Measurements from ENCODE around the gene PTPRB. TPM values are rescaled to one million over a fixed set of nuclear protein-coding genes. Genes with fewer than 3 reads are reported as not detected.

The PTPRB gene
- total RNA-seq (2021; fragmentation: NEBNext Ultra II Directional; extraction: Animal tissue kit (Norgen Biotek cat#: 25700)): 1 to 10 TPM; 2.6 to 4.3 (median 3.1) TPM
- long read RNA-seq, partial matches to known transcripts: 1 of 4 reads
- long read RNA-seq, other reads (novel, unspliced or antisense): 1 of 4 reads

GRCh38 chr12:70637303-70638085, at the start of gene PTPRB:
TSS of gene PTPRB (minus strand) at chr12:70637429. CDS start at chr12:70637395, 34 bp downstream.
- TF ChIP-seq, protein P1, sequence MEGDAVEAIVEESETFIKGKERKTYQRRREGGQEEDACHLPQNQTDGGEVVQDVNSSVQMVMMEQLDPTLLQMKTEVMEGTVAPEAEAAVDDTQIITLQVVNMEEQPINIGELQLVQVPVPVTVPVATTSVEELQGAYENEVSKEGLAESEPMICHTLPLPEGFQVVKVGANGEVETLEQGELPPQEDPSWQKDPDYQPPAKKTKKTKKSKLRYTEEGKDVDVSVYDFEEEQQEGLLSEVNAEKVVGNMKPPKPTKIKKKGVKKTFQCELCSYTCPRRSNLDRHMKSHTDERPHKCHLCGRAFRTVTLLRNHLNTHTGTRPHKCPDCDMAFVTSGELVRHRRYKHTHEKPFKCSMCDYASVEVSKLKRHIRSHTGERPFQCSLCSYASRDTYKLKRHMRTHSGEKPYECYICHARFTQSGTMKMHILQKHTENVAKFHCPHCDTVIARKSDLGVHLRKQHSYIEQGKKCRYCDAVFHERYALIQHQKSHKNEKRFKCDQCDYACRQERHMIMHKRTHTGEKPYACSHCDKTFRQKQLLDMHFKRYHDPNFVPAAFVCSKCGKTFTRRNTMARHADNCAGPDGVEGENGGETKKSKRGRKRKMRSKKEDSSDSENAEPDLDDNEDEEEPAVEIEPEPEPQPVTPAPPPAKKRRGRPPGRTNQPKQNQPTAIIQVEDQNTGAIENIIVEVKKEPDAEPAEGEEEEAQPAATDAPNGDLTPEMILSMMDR (IDR thresholded peaks at IDR 0.05): no peak
- Mint-ChIP-seq H3K36me3 (ENCODE audit: low read depth) (peaks cover 7% of the 10 kb centered on the region; the same call in 1 of the 2 replicates), H3K4me1 (ENCODE audit: low read depth) (peaks cover 35% of the 10 kb centered on the region), H3K9me3 (no peaks in the 10 kb centered on the region), H3K27ac (no peak within 1 kb of the TSS), H3K4me3 (no peak within 1 kb of the TSS), H3K27me3 (ENCODE audit: insufficient read depth) (no peaks in the 10 kb centered on the region; the same call in 1 of the 2 replicates)
- no peak for DNase-seq

GRCh38 chr12:70686907-70687306, 49.7 kb upstream of the PTPRB start:
- Mint-ChIP-seq H3K36me3 (ENCODE audit: low read depth) (no peaks in the 10 kb centered on the region), H3K27ac (no peak overlapping the region), H3K4me3 (no peak overlapping the region), H3K27me3 (ENCODE audit: insufficient read depth) (no peaks in the 10 kb centered on the region), H3K9me3 (no peaks in the 10 kb centered on the region), H3K4me1 (ENCODE audit: low read depth) (peaks cover 44% of the 10 kb centered on the region)
- TF ChIP-seq, protein P1 (IDR thresholded peaks at IDR 0.05): no peak
- no peak for DNase-seq

GRCh38 chr12:70686299-70686698, 49.1 kb upstream of the PTPRB start:
- no peaks in the 10 kb centered on the region for H3K27me3 Mint-ChIP-seq (ENCODE audit: insufficient read depth)
- peaks cover 38% of the 10 kb centered on the region for H3K4me1 Mint-ChIP-seq (ENCODE audit: low read depth)
- H3K27ac Mint-ChIP-seq: peak overlapping the region; percentile 95

DNA sequence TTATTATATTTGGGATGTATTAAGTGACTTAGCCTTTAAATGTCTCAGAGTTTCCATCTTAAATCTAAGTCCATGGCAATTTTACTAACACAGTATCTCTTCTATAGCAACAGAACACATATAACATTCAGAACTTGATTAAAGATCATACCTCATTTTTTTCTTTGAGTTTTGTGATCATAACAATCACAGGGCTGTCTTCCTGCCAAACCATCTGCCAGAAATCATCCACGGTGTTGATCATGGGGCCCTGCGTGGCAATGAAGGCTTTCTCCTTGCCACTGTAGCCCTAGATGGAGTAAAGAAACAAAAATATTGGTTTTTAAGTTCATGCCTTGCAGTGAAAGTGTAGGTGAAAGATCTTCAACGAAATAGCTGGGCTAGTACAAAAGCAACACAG, 46.7 kb upstream of the PTPRB start:
- Mint-ChIP-seq H3K4me1 (ENCODE audit: low read depth) (peaks cover 29% of the 10 kb centered on the region), H3K9me3 (no peaks in the 10 kb centered on the region), H3K4me3 (no peak overlapping the region), H3K27me3 (ENCODE audit: insufficient read depth) (no peaks in the 10 kb centered on the region), H3K27ac (no peak overlapping the region), H3K36me3 (ENCODE audit: low read depth) (no peaks in the 10 kb centered on the region)
- no peak for DNase-seq
- TF ChIP-seq, protein P1 (IDR thresholded peaks at IDR 0.05): no peak

More at GRCh38 chr12:70686299-70686698, 49.1 kb upstream of the PTPRB start:
- no peaks in the 10 kb centered on the region for H3K9me3 Mint-ChIP-seq
- peak overlapping the region; percentile 37; the same call in 1 of the 2 replicates for H3K4me3 Mint-ChIP-seq
- DNase-seq: peak; percentile 20
- H3K36me3 Mint-ChIP-seq (ENCODE audit: low read depth): no peaks in the 10 kb centered on the region
- TF ChIP-seq, protein P1 (IDR thresholded peaks at IDR 0.05): no peak

DNA sequence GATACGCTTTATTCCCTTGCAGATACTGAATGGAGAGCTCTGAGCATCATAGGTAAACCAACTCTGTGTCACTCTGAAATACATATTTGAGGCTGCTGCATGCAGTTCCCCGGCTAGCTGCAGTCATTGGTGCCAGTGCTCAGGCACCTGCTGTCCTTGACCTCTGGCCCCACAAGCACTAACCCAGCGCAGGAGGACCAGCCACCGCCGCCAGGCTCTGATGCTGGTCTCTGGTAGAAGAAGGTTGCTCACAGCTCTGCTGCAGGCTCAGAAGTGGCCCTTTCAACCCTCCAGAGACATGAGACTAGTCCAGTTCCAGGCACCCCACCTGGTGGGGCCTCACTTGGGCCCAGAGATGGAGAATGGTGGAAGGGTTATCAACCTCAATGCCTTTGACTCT, 34.5 kb upstream of the PTPRB start:
- no peaks in the 10 kb centered on the region for H3K9me3 Mint-ChIP-seq
- no peaks in the 10 kb centered on the region for H3K36me3 Mint-ChIP-seq (ENCODE audit: low read depth)
- H3K27me3 Mint-ChIP-seq (ENCODE audit: insufficient read depth): no peaks in the 10 kb centered on the region
- H3K27ac Mint-ChIP-seq: no peak overlapping the region
- TF ChIP-seq, protein P1 (IDR thresholded peaks at IDR 0.05): no peak
- DNase-seq: no peak
- no peaks in the 10 kb centered on the region for H3K4me1 Mint-ChIP-seq (ENCODE audit: low read depth)
- no peak overlapping the region for H3K4me3 Mint-ChIP-seq
